HepG2 (cell line): ENCODE measurements around the gene CAND2.

Experiments
- CREB3 ChIP-seq: sonication (generic); formaldehyde crosslinking; IDR thresholded peaks from 2 replicates; pipeline ENCODE4 v1.5.0; 2020; ENCODE audit warnings: missing genetic modification reagents
- CTCF ChIP-seq: sonication (generic); formaldehyde crosslinking; IDR thresholded peaks from 2 replicates; pipeline ENCODE4 v1.5.0; 2020; ENCODE audit warnings: mild to moderate bottlenecking, missing genetic modification reagents, moderate library complexity
- ELF4 ChIP-seq: sonication (generic); formaldehyde crosslinking; IDR thresholded peaks from 2 replicates; pipeline ENCODE4 v1.5.0; 2020; ENCODE audit warnings: missing genetic modification reagents, mild to moderate bottlenecking, moderate library complexity, borderline replicate concordance
- EP300 ChIP-seq, 3 experiments: sonication (generic) in 1 of 3; formaldehyde crosslinking in 1 of 3; IDR thresholded peaks; 2 replicates each; pipeline versions ENCODE4 v1.5.1 to v1.6.1; 2011 to 2020; ENCODE audit warnings: low read depth in 2 of 3, low read length in 2 of 3, borderline replicate concordance in 1 of 3, improper control_type of control experiment in 1 of 3, mild to moderate bottlenecking in 1 of 3, missing genetic modification reagents in 1 of 3, moderate library complexity in 1 of 3
- FOXK2 ChIP-seq: fragments of 450-650 bp; IDR thresholded peaks from 2 replicates; pipeline ENCODE4 v1.6.1; 2016
- GABPA ChIP-seq, 2 experiments: IDR thresholded peaks; 2 replicates each; pipeline ENCODE4 v1.6.1; 2011 to 2016; ENCODE audit warnings: low read depth in 2 of 2, low read length in 1 of 2, missing biosample characterization in 1 of 2, missing genetic modification characterization in 1 of 2
- GPBP1L1 ChIP-seq: sonication (generic); formaldehyde crosslinking; IDR thresholded peaks from 2 replicates; pipeline ENCODE4 v1.5.0; 2020; ENCODE audit warnings: mild to moderate bottlenecking, missing genetic modification reagents
- HDAC1 ChIP-seq: sonication (generic); formaldehyde crosslinking; IDR thresholded peaks from 2 replicates; pipeline ENCODE4 v1.5.1; 2020; ENCODE audit warnings: mild to moderate bottlenecking, missing genetic modification reagents
- MED8 ChIP-seq: sonication (generic); formaldehyde crosslinking; IDR thresholded peaks from 2 replicates; pipeline ENCODE4 v1.8.1; 2023; ENCODE audit warnings: mild to moderate bottlenecking, missing genetic modification reagents; ENCODE audit not compliant: insufficient replicate concordance
- REPIN1 ChIP-seq: sonication (generic); formaldehyde crosslinking; IDR thresholded peaks from 2 replicates; pipeline ENCODE4 v1.8.0; 2022; ENCODE audit warnings: missing genetic modification reagents, low read depth, mild to moderate bottlenecking, borderline replicate concordance
- SP1 ChIP-seq, 2 experiments: fragments of 450-650 bp in 1 of 2; sonication (generic) in 1 of 2; formaldehyde crosslinking in 1 of 2; IDR thresholded peaks; 2 replicates each; pipeline versions ENCODE4 v1.4.0 to v1.6.1; 2016 to 2020; ENCODE audit warnings: missing genetic modification reagents in 1 of 2
- ZNF34 ChIP-seq: sonication (generic); formaldehyde crosslinking; IDR thresholded peaks from 2 replicates; pipeline ENCODE4 v1.4.0; 2020; ENCODE audit warnings: mild to moderate bottlenecking, missing genetic modification reagents, borderline replicate concordance

- TF ChIP-seq FOXK2 (no peak), GPBP1L1 (CRISPR knock-in tag) (no peak), GABPA (IDR thresholded peaks at IDR 0.05; ENCODE audit: low read depth, low read length) (no peak), GABPA (CRISPR knock-in tag; IDR thresholded peaks at IDR 0.05; ENCODE audit: low read depth) (no peak), SP1 (IDR thresholded peaks at IDR 0.05) (no peak), SP1 (CRISPR knock-in tag; IDR thresholded peaks at IDR 0.05) (no peak), ELF4 (CRISPR knock-in tag) (no peak), HDAC1 (CRISPR knock-in tag) (no peak), REPIN1 (CRISPR knock-in tag) (no peak), ZNF34 (CRISPR knock-in tag) (no peak), CTCF (no peak), CREB3 (CRISPR knock-in tag) (no peak), MED8 (CRISPR knock-in tag) (no peak), EP300 (IDR thresholded peaks at IDR 0.05; ENCODE audit: low read depth in 2 of 2, low read length in 2 of 2) (no peak), EP300 (CRISPR knock-in tag; IDR thresholded peaks at IDR 0.05; ENCODE audit: borderline replicate concordance) (no peak)
Observed at GRCh38 chr3:12866836-12867235, 70.4 kb downstream of the CAND2 start.
